ENCODE measurements around the gene FOXO3. TPM values are rescaled to one million over a fixed set of nuclear protein-coding genes. Genes with fewer than 3 reads are reported as not detected.

Gene FOXO3
- 34.6 TPM for total RNA-seq (ENCODE audit: unreplicated experiment)
- long read RNA-seq, full-length matches to known transcripts, result 5 of 15 reads
- long read RNA-seq, partial matches to known transcripts, result 3 of 15 reads
- long read RNA-seq, other reads (novel, unspliced or antisense), result 7 of 15 reads

GRCh38 chr6:108560463-108561308, at the start of gene FOXO3:
Gene FOXO3 (plus strand): TSS chr6:108560917. CDS start chr6:108561209, 292 bp downstream.
- H3K27ac Mint-ChIP-seq (ENCODE audit: unreplicated experiment), result peak within 1 kb of the TSS; percentile 61
- peaks cover 41% of the 10 kb centered on the region for H3K4me1 Mint-ChIP-seq (ENCODE audit: unreplicated experiment)
- peaks cover 16% of the 10 kb centered on the region for H3K27me3 Mint-ChIP-seq (ENCODE audit: unreplicated experiment)
- peak within 1 kb of the TSS; percentile 98 for H3K4me3 Mint-ChIP-seq (ENCODE audit: unreplicated experiment)
- peaks cover 13% of the 10 kb centered on the region for H3K36me3 Mint-ChIP-seq (ENCODE audit: low read depth, unreplicated experiment)
- TF ChIP-seq CTCF (IDR thresholded peaks at IDR 0.05; ENCODE audit: unreplicated experiment), result no peak
- DNase-seq (ENCODE audit: low spot score), result peak; percentile 86
- no peaks in the 10 kb centered on the region for H3K9me3 Mint-ChIP-seq (ENCODE audit: unreplicated experiment)

GRCh38 chr6:108518714-108519576, 41.8 kb upstream of the FOXO3 start:
- Mint-ChIP-seq H3K27me3 (ENCODE audit: unreplicated experiment) (no peaks in the 10 kb centered on the region), H3K4me3 (ENCODE audit: unreplicated experiment) (no peak overlapping the region), H3K36me3 (ENCODE audit: low read depth, unreplicated experiment) (no peaks in the 10 kb centered on the region), H3K27ac (ENCODE audit: unreplicated experiment) (no peak overlapping the region), H3K4me1 (ENCODE audit: unreplicated experiment) (no peaks in the 10 kb centered on the region), H3K9me3 (ENCODE audit: unreplicated experiment) (no peaks in the 10 kb centered on the region)
- peak; percentile 68 for TF ChIP-seq CTCF (IDR thresholded peaks at IDR 0.05; ENCODE audit: unreplicated experiment)
- peak; percentile 18 for DNase-seq (ENCODE audit: low spot score)

- Mint-ChIP-seq H3K36me3 (ENCODE audit: low read depth, unreplicated experiment) (no peaks in the 10 kb centered on the region), H3K9me3 (ENCODE audit: unreplicated experiment) (no peaks in the 10 kb centered on the region), H3K4me1 (ENCODE audit: unreplicated experiment) (no peaks in the 10 kb centered on the region), H3K4me3 (ENCODE audit: unreplicated experiment) (no peak overlapping the region), H3K27ac (ENCODE audit: unreplicated experiment) (no peak overlapping the region), H3K27me3 (ENCODE audit: unreplicated experiment) (no peaks in the 10 kb centered on the region)
- no peak for DNase-seq (ENCODE audit: low spot score)
- no peak for TF ChIP-seq CTCF (IDR thresholded peaks at IDR 0.05; ENCODE audit: unreplicated experiment)
Observed at GRCh38 chr6:108521616-108522107, 39.1 kb upstream of the FOXO3 start.

GRCh38 chr6:108523697-108524096, 37.0 kb upstream of the FOXO3 start:
- DNase-seq (ENCODE audit: low spot score), result no peak
- no peaks in the 10 kb centered on the region for H3K4me1 Mint-ChIP-seq (ENCODE audit: unreplicated experiment)
- no peaks in the 10 kb centered on the region for H3K9me3 Mint-ChIP-seq (ENCODE audit: unreplicated experiment)
- no peak overlapping the region for H3K27ac Mint-ChIP-seq (ENCODE audit: unreplicated experiment)
- H3K4me3 Mint-ChIP-seq (ENCODE audit: unreplicated experiment), result no peak overlapping the region
- H3K36me3 Mint-ChIP-seq (ENCODE audit: low read depth, unreplicated experiment), result no peaks in the 10 kb centered on the region
- no peaks in the 10 kb centered on the region for H3K27me3 Mint-ChIP-seq (ENCODE audit: unreplicated experiment)
- TF ChIP-seq CTCF (IDR thresholded peaks at IDR 0.05; ENCODE audit: unreplicated experiment), result no peak

Data from endothelial cell (in vitro differentiated cells).